ENCODE data around the gene PLS3.

- TF ChIP-seq CTCF (IDR thresholded peaks at IDR 0.05) (no peak), POLR2A (IDR thresholded peaks at IDR 0.05) (no peak)
Measured at GRCh38 chrX:115522952-115523351, 38.0 kb upstream of the PLS3 start.
